ENCODE measurements around the gene CLEC4F. TPM values are rescaled to one million over a fixed set of nuclear protein-coding genes. Genes with fewer than 3 reads are reported as not detected.
"Not testable (repeated sequence)": the region's sequence is repeated elsewhere in the genome, so short reads cannot be mapped to it uniquely, and the experiment has no call there.

Gene CLEC4F
- total RNA-seq, 1 donor from 2014 or later = not detected

DNA sequence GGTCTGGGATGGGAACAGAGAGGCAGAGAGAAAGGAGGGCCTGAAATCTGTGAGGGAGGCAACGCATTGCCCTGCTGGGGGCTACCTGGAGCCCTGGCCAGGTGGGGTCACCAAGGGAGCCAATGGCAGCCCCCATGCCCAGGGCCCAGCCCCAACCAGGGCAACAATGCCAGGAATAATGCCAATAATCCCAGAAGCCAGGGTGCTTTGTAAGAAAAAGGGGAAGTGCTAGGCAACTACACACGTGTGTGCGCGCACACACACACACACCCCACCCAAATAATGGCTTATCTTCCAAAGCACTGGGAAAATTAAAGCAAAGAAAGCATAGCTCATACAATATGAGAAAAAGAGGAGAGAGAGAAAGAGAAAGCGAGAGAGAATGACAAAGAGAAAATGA, 7.0 kb upstream of the CLEC4F start:
- no peak for DNase-seq (ENCODE audit: low read depth, low spot score)

GRCh38 chr2:70826696-70827350, 6.4 kb upstream of the CLEC4F start:
- no peak for DNase-seq (ENCODE audit: low read depth, low spot score)

- DNase-seq (ENCODE audit: low read depth, low spot score) = no peak
These were observed 2.9 kb upstream of the CLEC4F start for GRCh38 chr2:70823249-70823648.

GRCh38 chr2:70822843-70823242, 2.4 kb upstream of the CLEC4F start:
- DNase-seq (ENCODE audit: low read depth, low spot score) = no peak

DNA sequence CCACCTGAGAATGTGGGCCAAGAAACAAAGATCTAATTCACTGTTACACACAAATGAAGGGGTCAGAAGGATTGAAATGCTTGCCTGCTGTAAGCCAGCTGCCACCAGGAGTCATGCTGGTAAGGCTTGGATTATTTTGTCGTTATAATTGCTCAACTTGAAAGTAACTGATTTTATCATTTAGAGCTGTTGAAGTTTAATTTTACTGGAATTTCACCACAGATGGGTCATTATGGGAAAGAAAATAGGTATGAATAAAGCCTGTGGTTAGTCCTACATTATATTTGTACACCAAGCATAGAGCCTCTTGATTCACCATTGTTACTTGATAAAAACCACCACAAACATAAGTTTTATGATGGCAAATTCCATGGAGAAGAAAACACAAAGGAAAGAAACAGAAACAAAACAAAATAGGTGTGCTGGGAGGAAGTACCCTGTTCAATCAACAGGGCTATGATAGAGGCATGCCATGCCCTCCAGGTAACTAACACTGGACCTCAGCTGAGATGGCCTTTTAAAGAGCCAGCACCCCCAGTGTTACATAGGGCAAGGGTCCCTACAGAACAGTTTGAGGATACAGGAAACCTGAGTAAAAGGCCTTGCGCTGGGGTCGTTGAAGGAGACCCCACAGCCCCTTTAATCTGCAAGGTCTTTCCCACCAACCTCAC, 3.0 kb downstream of the CLEC4F start:
- no peak for DNase-seq (ENCODE audit: low read depth, low spot score)

DNA sequence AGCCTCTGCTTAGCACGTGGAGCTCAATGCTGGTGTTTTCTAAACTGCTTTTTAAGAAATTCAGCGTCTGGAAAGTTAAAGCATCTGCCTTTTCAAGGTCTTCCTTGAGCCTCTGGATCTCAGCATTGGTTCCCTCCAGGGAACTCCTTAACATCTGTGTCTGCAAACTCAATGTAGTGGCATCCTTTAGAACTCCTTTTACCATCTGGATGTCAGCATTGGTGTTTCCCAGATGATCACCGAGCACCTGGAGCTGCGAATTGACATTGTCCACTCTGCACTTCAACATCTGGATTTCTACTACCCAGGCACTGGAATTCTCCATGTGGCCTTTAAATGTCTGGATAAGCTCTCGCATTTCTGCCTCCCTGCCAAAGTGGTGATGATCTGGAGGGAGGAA, 3.7 kb downstream of the CLEC4F start:
- no peak for DNase-seq (ENCODE audit: low read depth, low spot score)

GRCh38 chr2:70808983-70809958, 11.1 kb downstream of the CLEC4F start:
- no peak for DNase-seq (ENCODE audit: low read depth, low spot score)

- no peak for DNase-seq (ENCODE audit: low read depth, low spot score)
These were observed 12.6 kb downstream of the CLEC4F start for GRCh38 chr2:70807828-70808118.

- DNase-seq (ENCODE audit: low read depth, low spot score) = no peak
These were observed 13.1 kb downstream of the CLEC4F start for GRCh38 chr2:70807102-70807827.

DNA sequence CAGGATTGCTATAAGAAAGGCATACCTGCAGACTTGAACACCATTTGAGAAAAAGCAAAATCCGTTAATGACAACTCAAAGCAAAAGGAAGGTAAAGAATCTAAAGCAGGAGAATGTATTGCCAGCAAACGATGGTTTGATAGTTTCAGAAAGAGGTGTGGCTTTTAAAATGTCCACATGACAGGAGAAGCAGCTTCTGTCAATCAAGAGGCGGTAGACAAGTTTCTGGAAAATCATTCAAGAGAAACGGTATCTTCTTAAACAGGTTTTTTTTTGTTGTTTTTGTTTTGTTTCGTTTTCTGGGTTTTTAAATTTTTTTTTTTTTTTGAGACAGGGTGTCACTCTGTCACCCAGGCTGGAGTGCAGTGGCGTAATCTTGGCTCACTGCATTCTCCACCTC, 13.8 kb downstream of the CLEC4F start:
- no peak for DNase-seq (ENCODE audit: low read depth, low spot score)

DNA sequence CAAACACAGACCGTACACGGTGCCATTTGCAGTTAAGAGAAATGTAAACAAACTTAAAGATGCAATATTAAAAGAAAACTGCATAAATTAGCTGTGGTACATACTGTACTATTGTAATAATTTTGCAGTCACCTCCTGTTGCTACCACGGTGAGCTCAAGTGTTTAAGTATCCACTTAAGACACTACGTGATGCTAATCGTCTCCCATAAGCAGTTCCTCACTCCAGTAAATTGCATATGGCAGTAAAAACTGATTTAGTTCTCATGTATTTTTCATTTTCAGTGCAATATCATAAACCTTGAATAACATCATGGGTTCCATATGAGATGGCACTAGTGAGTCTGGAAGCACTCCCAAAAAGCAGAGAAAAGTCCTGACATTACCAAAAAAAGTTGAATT, 14.4 kb downstream of the CLEC4F start:
- no peak for DNase-seq (ENCODE audit: low read depth, low spot score)

GRCh38 chr2:70801607-70802263, 18.7 kb downstream of the CLEC4F start:
- DNase-seq (ENCODE audit: low read depth, low spot score) = no peak

DNA sequence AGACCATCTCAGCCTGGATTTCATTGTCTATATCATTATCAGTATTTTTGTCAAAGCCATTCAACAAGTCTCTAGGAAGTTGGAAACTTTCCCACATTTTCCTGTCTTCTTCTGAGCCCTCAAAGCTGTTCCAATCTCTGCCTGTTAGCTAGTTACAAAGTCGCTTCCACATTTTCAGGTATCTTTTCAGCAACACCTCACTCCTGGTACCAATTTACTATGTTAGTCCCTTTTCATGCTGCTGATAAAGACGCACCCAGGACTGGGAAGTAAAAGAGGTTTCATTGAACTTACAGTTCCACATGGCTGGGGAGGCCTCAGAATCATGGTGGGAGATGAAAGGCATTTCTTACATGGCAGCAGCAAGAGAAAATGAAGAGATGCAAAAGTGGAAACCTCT, 20.7 kb downstream of the CLEC4F start:
- DNase-seq (ENCODE audit: low read depth, low spot score) = no peak

DNA sequence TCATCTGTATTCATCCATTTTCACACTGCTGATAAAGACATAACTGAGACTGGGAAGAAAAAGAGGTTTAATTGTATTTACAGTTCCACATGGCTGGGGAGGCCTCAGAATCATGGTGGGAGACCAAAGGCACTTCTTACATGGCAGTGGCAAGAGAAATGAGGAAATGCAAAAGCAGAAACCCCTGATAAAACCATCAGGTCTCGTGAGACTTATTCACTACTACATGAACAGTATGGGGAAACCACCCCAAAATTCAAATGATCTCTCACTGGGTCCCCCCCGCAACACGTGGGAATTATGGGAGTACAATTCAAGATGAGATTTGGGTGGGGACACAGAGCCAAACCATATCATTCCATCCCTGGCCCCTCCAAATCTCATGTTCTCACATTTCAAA, 22.4 kb downstream of the CLEC4F start:
- DNase-seq (ENCODE audit: low read depth, low spot score) = not testable (repeated sequence)

DNA sequence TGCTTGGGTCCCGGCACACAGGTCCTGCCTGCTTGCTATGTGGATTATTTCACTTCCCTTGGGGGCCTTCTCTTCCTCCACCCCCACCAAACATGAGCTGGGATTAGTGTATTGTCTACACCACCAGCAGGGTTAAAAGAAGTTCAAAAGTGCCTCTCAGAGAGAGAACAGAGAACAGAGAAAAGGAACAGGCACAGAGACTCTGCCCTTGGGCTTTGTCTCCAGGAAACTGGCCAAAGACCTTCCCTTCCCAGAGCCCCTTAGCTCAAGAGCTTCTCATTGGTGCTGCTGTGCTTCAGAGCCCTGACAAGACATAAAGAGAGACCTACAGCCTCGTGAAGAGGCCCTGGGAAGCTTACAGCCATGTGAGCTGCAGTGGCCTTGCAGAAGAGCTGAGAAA, 22.9 kb downstream of the CLEC4F start:
- DNase-seq (ENCODE audit: low read depth, low spot score) = no peak

- DNase-seq (ENCODE audit: low read depth, low spot score) = no peak
These were observed 24.1 kb downstream of the CLEC4F start for GRCh38 chr2:70796262-70796661.

- DNase-seq (ENCODE audit: low read depth, low spot score) = no peak
These were observed 25.0 kb downstream of the CLEC4F start for GRCh38 chr2:70795164-70795995.

GRCh38 chr2:70793450-70793849, 26.9 kb downstream of the CLEC4F start:
- no peak for DNase-seq (ENCODE audit: low read depth, low spot score)

- no peak for DNase-seq (ENCODE audit: low read depth, low spot score)
These were observed 30.1 kb downstream of the CLEC4F start, which contains the start of gene FIGLA for GRCh38 chr2:70790136-70790828. Gene FIGLA (minus strand): TSS chr2:70790643. CDS start chr2:70790638, 5 bp downstream.

Data from pulmonary artery endothelial cell (primary cell).